SK-N-SH treated with all-trans-retinoic acid at 6 μM for 48 hours (cell line): Measurements from ENCODE around the gene MYB.

ENCODE experiments used
- ATAC-seq: fragments of 200-7000 bp; cut with Tn5 transposase; 3 replicates; pipeline ENCODE4 v1.9.1; 2020; ENCODE audit warnings: mild to moderate bottlenecking, moderate library complexity
- ARNTL ChIP-seq: fragments of 450-650 bp; formaldehyde crosslinking; IDR thresholded peaks from 2 replicates; pipeline ENCODE4 v1.5.0; 2020; ENCODE audit warnings: low read depth, mild to moderate bottlenecking, moderate library complexity, borderline replicate concordance
- BACH2 ChIP-seq: fragments of 250-450 bp; sonication (Bioruptor Pico); IDR thresholded peaks from 2 replicates; pipeline ENCODE4 v1.9.0; 2021; ENCODE audit warnings: mild to moderate bottlenecking, borderline replicate concordance
- CREB5 ChIP-seq: fragments of 250-450 bp; sonication (Bioruptor Pico); IDR thresholded peaks from 2 replicates; pipeline ENCODE4 v1.5.1; 2020; ENCODE audit warnings: low read depth, mild to moderate bottlenecking, moderate library complexity
- CSDC2 ChIP-seq: fragments of 250-450 bp; sonication (Bioruptor Pico); IDR thresholded peaks from 2 replicates; pipeline ENCODE4 v1.5.0; 2020; ENCODE audit warnings: mild to moderate bottlenecking, moderate library complexity
- ESRRG ChIP-seq: fragments of 250-450 bp; sonication (Bioruptor Pico); IDR thresholded peaks from 2 replicates; pipeline ENCODE4 v1.6.1; 2021; ENCODE audit warnings: mild to moderate bottlenecking
- GLIS3 ChIP-seq: fragments of 250-450 bp; sonication (Bioruptor Pico); IDR thresholded peaks from 2 replicates; pipeline ENCODE4 v1.5.0; 2020; ENCODE audit warnings: mild to moderate bottlenecking, moderate library complexity
- ISL1 ChIP-seq: fragments of 250-450 bp; sonication (Bioruptor Pico); IDR thresholded peaks from 2 replicates; pipeline ENCODE4 v2.1.2; 2022; ENCODE audit warnings: mild to moderate bottlenecking, moderate library complexity
- OSR1 ChIP-seq: fragments of 250-450 bp; sonication (Bioruptor Pico); IDR thresholded peaks from 2 replicates; pipeline ENCODE4 v1.8.0; 2022; ENCODE audit warnings: moderate library complexity, mild to moderate bottlenecking, inconsistent platforms
- PATZ1 ChIP-seq: fragments of 250-450 bp; sonication (Bioruptor Pico); IDR thresholded peaks from 2 replicates; pipeline ENCODE4 v1.8.0; 2020; ENCODE audit warnings: mild to moderate bottlenecking, moderate library complexity, borderline replicate concordance
- POU6F1 ChIP-seq: fragments of 250-450 bp; sonication (Bioruptor Pico); IDR thresholded peaks from 2 replicates; pipeline ENCODE4 v1.8.0; 2021; ENCODE audit warnings: low read depth, mild to moderate bottlenecking, moderate library complexity, borderline replicate concordance
- PPARA ChIP-seq: fragments of 250-450 bp; sonication (Bioruptor Pico); IDR thresholded peaks from 2 replicates; pipeline ENCODE4 v1.5.0; 2020; ENCODE audit warnings: mild to moderate bottlenecking, borderline replicate concordance
- RARB ChIP-seq: fragments of 250-450 bp; sonication (Bioruptor Pico); IDR thresholded peaks from 2 replicates; pipeline ENCODE4 v1.8.0; 2021; ENCODE audit warnings: mild to moderate bottlenecking, moderate library complexity
- SNAI2 ChIP-seq: fragments of 250-450 bp; sonication (Bioruptor Pico); IDR thresholded peaks from 2 replicates; pipeline ENCODE4 v1.5.0; 2020; ENCODE audit warnings: mild to moderate bottlenecking, moderate library complexity
- TCF4 ChIP-seq: fragments of 250-450 bp; sonication (Bioruptor Pico); IDR thresholded peaks from 2 replicates; pipeline ENCODE4 v1.8.0; 2021; ENCODE audit warnings: mild to moderate bottlenecking, moderate library complexity, borderline replicate concordance
- TOX ChIP-seq: fragments of 250-450 bp; sonication (Bioruptor Pico); IDR thresholded peaks from 2 replicates; pipeline ENCODE4 v1.8.0; 2021; ENCODE audit warnings: mild to moderate bottlenecking, moderate library complexity, borderline replicate concordance
- TSHZ2 ChIP-seq: fragments of 250-450 bp; sonication (Bioruptor Pico); IDR thresholded peaks from 2 replicates; pipeline ENCODE4 v1.5.0; 2020; ENCODE audit warnings: mild to moderate bottlenecking, moderate library complexity
- ZC3H10 ChIP-seq: fragments of 250-450 bp; sonication (Bioruptor Pico); IDR thresholded peaks from 2 replicates; pipeline ENCODE4 v1.5.1; 2021; ENCODE audit warnings: mild to moderate bottlenecking, moderate library complexity
- ZFP30 ChIP-seq: fragments of 450-650 bp; formaldehyde crosslinking; IDR thresholded peaks from 2 replicates; pipeline ENCODE4 v1.5.0; 2022; ENCODE audit warnings: mild to moderate bottlenecking, moderate library complexity
- ZNF565 ChIP-seq: fragments of 450-650 bp; formaldehyde crosslinking; conservative IDR thresholded peaks from 2 replicates; pipeline ENCODE4 v1.5.0; 2020; ENCODE audit warnings: low read depth, mild to moderate bottlenecking, moderate library complexity
- ZNF70 ChIP-seq: fragments of 450-650 bp; formaldehyde crosslinking; IDR thresholded peaks from 2 replicates; pipeline ENCODE4 v1.5.0; 2020; ENCODE audit warnings: mild to moderate bottlenecking, moderate library complexity
- ZNF8 ChIP-seq: fragments of 450-650 bp; formaldehyde crosslinking; IDR thresholded peaks from 2 replicates; pipeline ENCODE4 v1.5.0; 2020; ENCODE audit warnings: mild to moderate bottlenecking, moderate library complexity
- TF ChIP-seq, protein P1 (sequence below): fragments of 250-450 bp; sonication (Bioruptor Pico); IDR thresholded peaks from 2 replicates; pipeline ENCODE4 v1.5.1; 2021; ENCODE audit warnings: mild to moderate bottlenecking, moderate library complexity

MYB gene

GRCh38 chr6:135187372-135187771 lies 6.3 kb downstream of the MYB start:
- TF ChIP-seq ZC3H10 (CRISPR knock-in tag) = no peak
- TF ChIP-seq ISL1 (CRISPR knock-in tag) = no peak
- TF ChIP-seq ZNF565 = no peak
- TF ChIP-seq ZNF70 (CRISPR knock-in tag) = no peak
- no peak for TF ChIP-seq GLIS3 (CRISPR knock-in tag)
- no peak for TF ChIP-seq RARB (CRISPR knock-in tag)
- TF ChIP-seq POU6F1 (CRISPR knock-in tag) = no peak
- TF ChIP-seq CSDC2 = no peak
- TF ChIP-seq BACH2 (CRISPR knock-in tag) = no peak
- TF ChIP-seq CREB5 (CRISPR knock-in tag) = no peak
- TF ChIP-seq OSR1 (CRISPR knock-in tag) = no peak
- TF ChIP-seq ZNF8 = no peak
- TF ChIP-seq TSHZ2 (CRISPR knock-in tag) = no peak
- TF ChIP-seq ZFP30 (CRISPR knock-in tag) = no peak
- TF ChIP-seq SNAI2 (CRISPR knock-in tag) = no peak
- TF ChIP-seq ARNTL (CRISPR knock-in tag) = no peak
- TF ChIP-seq, all 23 proteins: peak for 0
- no peak for ATAC-seq

GRCh38 chr6:135188718-135189117 lies 7.6 kb downstream of the MYB start:
- ATAC-seq = no peak
- no peak for TF ChIP-seq GLIS3 (CRISPR knock-in tag)
- no peak for TF ChIP-seq ZC3H10 (CRISPR knock-in tag)
- TF ChIP-seq BACH2 (CRISPR knock-in tag) = no peak
- no peak for TF ChIP-seq RARB (CRISPR knock-in tag)
- no peak for TF ChIP-seq ESRRG
- TF ChIP-seq POU6F1 (CRISPR knock-in tag) = no peak
- no peak for TF ChIP-seq ZFP30 (CRISPR knock-in tag)
- TF ChIP-seq ZNF70 (CRISPR knock-in tag) = no peak
- TF ChIP-seq, all 23 proteins: peak for 0

DNA sequence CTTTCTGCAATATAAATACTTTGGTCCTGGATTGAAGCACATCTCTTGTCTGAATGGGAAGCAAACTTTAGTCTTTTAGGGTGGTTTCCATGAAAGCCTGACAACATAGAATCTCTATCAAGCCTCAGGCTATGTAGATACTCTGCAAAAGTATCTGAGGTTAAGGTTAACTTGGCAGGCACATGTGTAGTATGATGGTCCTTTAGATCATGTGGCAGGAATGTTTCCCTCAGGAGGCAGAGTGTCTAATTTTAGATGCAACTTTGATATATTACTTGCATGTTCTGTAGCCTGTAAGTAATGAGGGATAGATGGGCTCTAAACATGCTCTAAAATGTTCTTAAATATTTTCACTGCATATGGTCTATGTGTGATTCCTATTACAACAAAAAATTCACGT lies 8.2 kb downstream of the MYB start:
- no peak for ATAC-seq
- TF ChIP-seq, protein P1, sequence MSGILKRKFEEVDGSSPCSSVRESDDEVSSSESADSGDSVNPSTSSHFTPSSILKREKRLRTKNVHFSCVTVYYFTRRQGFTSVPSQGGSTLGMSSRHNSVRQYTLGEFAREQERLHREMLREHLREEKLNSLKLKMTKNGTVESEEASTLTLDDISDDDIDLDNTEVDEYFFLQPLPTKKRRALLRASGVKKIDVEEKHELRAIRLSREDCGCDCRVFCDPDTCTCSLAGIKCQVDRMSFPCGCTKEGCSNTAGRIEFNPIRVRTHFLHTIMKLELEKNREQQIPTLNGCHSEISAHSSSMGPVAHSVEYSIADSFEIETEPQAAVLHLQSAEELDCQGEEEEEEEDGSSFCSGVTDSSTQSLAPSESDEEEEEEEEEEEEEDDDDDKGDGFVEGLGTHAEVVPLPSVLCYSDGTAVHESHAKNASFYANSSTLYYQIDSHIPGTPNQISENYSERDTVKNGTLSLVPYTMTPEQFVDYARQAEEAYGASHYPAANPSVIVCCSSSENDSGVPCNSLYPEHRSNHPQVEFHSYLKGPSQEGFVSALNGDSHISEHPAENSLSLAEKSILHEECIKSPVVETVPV = no peak
- TF ChIP-seq CREB5 (CRISPR knock-in tag) (no peak), TOX (CRISPR knock-in tag) (no peak), OSR1 (CRISPR knock-in tag) (no peak), ZNF565 (no peak), TCF4 (no peak), ZFP30 (CRISPR knock-in tag) (no peak), PPARA (no peak), PATZ1 (no peak), ISL1 (CRISPR knock-in tag) (no peak)
